ENCODE data around the gene TMEM106A.
"Not testable (repeated sequence)": the region's sequence is repeated elsewhere in the genome, so short reads cannot be mapped to it uniquely, and the experiment has no call there.

Gene TMEM106A

DNA sequence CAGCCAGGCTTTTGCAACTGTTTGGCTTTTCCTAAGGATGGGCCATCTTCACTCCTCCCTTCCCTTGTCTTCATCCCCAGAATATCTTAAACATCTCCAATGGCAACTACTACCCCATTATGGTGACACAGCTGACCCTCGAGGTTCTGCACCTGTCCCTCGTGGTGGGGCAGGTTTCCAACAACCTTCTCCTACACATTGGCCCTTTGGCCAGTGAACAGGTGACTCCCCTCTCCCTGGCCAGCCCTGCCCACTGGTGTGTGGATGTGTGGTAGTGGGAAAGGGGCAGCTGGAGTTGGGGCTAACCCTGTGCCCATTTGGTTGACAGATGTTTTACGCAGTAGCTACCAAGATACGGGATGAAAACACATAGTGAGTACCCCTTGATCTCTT, 4.7 kb downstream of the TMEM106A start:
- DNase-seq, result no peak

DNA sequence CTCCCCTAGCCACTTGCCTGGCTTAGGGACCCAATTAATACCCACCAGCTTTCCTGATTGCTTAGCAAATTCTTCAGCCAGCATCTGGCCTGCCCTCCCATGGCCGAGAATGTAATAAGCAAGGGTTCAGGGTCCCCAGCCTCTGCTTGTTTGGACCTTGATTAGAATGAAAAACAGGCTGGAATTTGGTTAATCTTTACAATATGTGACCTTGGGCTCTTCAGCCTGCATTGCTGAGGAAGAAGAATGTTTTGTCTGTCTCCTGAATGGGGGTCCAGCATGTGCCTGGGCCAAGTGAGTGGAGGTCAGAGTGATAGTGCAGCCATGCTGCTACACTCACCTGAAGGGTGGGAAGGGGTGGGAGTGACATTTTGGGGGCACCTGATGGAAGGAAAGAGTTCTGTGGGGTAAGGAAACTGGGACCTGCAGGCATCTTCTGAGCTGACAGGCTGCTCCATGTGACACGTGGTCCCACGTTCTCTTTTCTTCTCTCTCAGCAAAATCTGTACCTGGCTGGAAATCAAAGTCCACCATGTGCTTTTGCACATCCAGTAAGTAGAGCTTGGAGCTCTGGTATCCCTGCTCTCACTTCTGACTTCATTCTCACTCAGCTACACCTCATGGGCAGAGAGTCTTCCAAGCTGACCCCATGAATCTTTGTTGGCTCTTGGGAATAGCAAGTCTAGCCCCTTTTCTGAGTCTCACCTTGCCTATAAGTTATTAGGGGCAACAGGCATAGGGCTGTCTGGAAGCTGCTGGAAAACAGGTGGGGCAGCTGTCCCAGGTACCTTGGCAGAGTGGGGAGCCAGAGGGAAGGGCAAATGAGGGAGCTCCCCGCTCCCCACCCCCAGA, 5.3 kb downstream of the TMEM106A start:
- DNase-seq, result no peak

GRCh38 chr17:43217614-43218087, 6.0 kb downstream of the TMEM106A start:
- no peak for DNase-seq

GRCh38 chr17:43219001-43219400, 7.3 kb downstream of the TMEM106A start:
- no peak for DNase-seq

DNA sequence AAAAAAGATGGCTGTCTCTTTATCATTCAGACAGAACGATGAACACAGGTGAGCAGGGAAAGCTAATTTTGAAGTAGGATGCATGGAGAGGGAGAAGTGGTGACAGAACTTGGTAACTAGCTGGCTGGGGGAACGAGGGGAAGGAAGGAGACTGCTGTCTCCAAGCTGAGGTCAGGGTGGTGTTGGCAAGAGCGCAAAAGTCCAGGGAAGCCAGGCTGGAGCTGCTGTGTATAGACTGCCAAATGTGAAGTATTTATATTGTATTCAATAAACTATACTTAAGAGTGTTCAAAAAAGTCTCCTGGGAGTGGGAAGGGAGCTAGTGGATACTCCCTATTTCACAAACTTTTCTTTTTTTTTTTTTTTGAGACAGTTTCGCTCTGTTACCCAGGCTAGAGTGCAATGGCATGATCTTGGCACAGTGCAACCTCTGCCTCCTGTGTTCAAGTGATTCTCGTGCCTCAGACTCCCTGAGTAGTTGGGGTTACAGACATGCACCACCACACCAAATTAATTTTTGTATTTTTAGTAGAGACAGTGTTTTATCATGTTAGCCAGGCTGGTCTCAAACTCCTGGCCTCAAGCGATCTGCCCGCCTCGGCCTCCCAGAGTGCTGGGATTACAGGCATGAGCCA, 8.2 kb downstream of the TMEM106A start:
- no peak for DNase-seq

GRCh38 chr17:43220511-43221125, 8.9 kb downstream of the TMEM106A start:
- no peak for DNase-seq

DNA sequence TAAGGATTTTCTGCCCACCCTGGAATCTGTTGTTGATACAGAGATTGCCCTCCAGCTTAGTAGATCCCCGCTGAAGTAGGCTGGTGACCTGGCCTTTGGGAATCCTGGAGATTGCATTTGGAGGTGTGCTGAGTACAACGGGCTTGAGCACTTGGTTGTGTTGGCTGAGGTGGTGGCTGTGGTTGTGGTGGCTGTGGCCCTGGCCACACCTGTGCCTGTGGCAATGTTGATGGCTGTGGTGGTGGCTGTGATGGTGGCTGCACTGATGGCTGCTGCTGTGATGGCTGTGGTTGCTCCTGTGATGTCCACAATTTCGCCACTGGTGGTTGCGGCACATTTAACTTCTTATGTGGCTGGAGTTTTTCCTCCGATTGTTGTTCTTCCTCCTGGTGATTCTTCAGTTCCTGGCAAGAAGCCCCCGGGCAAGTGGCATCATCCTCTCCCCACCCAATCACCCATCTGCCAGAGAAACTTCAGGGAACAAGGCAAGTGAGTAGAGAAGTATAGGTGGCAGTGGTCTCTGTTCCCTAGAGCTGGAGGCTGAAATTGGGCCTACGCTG, 12.6 kb downstream of the TMEM106A start:
- DNase-seq, result no peak

GRCh38 chr17:43226393-43226792, 14.7 kb downstream of the TMEM106A start:
- no peak for DNase-seq

DNA sequence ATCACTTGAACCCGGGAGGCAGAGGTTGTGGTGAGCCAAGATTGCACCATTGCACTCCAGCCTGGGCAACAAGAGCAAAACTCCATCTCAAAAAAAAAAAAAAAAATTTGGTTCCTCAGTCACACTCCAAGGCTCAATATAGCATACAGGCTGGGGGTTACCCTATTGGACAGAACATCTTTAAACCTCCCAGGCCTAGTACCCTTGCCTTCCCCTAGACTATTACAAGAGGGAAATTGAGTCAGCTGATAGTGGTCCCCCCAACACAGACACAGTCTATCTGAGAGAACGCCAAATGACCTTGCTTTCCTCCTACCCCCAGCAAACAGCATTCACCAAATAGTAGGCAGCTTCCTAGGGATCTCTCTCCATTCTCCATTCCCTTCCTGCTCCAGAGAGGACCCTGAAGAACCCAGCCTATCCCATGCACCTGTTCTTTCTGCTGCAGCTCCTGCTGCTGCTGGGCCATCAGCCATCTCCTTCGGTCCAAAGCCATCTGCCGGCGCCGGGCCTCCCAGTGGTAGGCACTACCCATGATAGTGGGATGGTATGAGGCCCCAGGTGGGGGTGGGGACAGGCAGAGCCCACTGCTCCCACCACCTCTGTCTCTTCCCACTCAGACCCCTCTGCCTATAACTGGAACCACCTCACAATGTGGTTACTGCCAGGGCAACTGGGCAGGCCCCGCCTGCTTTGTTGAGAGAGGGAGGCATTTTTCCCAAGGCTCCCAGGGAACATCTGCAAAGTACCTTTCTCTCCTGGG, 16.5 kb downstream of the TMEM106A start, which contains the start of gene CCDC200:
Gene CCDC200, minus strand, starts transcription at position 604 of the 763 bp plus-strand sequence. Its CDS starts 69 bp downstream, at position 535.
- DNase-seq, result not testable (repeated sequence)

GRCh38 chr17:43231205-43232020, 19.7 kb downstream of the TMEM106A start:
- not testable (repeated sequence) for DNase-seq

DNA sequence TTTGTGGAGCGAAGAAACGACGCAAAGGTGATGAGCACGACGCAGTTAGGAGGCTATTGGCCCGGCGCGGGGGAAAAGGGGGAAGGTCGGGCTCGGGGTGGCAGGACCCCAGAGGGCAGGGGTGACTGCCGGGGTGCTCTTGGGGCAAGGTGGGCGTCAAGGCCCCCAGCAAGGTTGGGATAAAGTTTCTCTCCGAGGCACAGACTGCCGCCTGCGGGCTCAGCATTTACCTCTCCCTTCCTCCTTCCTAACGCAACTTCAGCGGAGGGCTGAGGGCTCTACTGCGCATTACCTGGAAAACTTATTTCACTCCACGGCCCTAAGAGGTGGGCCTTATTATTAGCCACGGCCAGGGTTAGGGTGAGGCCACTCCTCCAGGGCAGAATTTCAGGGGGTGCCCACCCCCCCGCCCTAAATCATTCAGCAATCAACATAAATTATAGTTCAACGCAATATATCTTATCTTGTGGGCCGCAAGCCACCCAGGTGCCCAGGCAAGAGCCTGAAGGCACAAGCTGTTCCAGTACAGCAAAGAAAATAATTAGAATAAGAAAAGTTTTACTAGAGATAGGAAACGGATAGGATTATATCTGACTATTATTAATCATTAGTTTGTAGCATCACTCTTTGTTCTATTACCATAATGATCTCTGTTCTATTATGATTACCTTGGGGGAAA, 20.5 kb downstream of the TMEM106A start:
- DNase-seq, result not testable (repeated sequence)

- DNase-seq, result not testable (repeated sequence)
Measured at GRCh38 chr17:43233263-43233662, 21.6 kb downstream of the TMEM106A start.

DNA sequence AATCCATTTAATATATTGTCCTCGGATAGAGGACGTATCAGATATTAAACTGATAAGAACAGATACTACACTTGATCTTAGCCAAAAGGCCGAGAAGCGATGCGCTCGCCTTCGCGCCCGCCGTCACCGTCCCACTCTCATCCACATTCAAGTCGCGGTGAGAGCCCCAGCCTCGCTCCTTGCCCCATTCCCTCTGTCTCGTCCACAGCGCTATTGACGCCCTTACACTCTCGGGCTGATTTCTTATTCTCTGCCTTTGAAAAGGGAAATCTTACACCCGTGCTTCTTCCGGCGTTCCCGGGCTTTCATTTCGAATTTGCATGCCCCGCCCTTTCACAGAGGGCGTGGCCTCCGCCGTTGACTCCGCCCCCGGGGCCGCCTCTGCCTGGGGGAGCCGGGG, 22.2 kb downstream of the TMEM106A start, which contains the start of gene RNU2-1:
Gene RNU2-1, minus strand, starts transcription at position 101 of the 400 bp plus-strand sequence.
- DNase-seq, result not testable (repeated sequence)

DNA sequence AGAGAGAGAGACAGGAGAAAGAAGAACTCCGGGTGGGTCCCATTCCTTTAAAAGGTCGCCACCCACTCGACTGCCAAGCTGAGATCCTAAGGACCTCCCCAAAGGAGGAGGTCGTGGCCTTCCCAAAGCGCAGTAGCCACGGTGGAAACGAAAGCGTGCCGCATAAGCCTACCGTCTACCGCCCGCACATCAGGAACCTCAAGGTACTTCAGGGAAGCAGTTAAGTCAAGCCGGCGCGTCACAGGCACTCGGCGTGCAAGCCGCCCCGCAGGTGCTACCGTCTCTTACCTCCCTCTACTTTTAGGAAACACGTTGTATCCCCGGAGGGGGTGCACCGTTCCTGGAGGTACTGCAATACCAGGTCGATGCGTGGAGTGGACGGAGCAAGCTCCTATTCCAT, 27.9 kb downstream of the TMEM106A start:
- not testable (repeated sequence) for DNase-seq

- not testable (repeated sequence) for DNase-seq
Measured at GRCh38 chr17:43240596-43241352, 29.1 kb downstream of the TMEM106A start.

GRCh38 chr17:43246456-43246855, 34.8 kb downstream of the TMEM106A start:
- DNase-seq, result not testable (repeated sequence)
